ENCODE data around the gene PLXNA2. TPM values are rescaled to one million over a fixed set of nuclear protein-coding genes. Genes with fewer than 3 reads are reported as not detected.

Gene PLXNA2
- total and polyA plus RNA-seq, 2 of the 13 experiments (the other 11 are each of a cell fraction or from before 2014, with no cell fraction given): 1.1 to 2.1 TPM

- TF ChIP-seq, protein P1, sequence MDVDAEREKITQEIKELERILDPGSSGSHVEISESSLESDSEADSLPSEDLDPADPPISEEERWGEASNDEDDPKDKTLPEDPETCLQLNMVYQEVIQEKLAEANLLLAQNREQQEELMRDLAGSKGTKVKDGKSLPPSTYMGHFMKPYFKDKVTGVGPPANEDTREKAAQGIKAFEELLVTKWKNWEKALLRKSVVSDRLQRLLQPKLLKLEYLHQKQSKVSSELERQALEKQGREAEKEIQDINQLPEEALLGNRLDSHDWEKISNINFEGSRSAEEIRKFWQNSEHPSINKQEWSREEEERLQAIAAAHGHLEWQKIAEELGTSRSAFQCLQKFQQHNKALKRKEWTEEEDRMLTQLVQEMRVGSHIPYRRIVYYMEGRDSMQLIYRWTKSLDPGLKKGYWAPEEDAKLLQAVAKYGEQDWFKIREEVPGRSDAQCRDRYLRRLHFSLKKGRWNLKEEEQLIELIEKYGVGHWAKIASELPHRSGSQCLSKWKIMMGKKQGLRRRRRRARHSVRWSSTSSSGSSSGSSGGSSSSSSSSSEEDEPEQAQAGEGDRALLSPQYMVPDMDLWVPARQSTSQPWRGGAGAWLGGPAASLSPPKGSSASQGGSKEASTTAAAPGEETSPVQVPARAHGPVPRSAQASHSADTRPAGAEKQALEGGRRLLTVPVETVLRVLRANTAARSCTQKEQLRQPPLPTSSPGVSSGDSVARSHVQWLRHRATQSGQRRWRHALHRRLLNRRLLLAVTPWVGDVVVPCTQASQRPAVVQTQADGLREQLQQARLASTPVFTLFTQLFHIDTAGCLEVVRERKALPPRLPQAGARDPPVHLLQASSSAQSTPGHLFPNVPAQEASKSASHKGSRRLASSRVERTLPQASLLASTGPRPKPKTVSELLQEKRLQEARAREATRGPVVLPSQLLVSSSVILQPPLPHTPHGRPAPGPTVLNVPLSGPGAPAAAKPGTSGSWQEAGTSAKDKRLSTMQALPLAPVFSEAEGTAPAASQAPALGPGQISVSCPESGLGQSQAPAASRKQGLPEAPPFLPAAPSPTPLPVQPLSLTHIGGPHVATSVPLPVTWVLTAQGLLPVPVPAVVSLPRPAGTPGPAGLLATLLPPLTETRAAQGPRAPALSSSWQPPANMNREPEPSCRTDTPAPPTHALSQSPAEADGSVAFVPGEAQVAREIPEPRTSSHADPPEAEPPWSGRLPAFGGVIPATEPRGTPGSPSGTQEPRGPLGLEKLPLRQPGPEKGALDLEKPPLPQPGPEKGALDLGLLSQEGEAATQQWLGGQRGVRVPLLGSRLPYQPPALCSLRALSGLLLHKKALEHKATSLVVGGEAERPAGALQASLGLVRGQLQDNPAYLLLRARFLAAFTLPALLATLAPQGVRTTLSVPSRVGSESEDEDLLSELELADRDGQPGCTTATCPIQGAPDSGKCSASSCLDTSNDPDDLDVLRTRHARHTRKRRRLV (CRISPR knock-in tag; IDR thresholded peaks at IDR 0.05): no peak
- TF ChIP-seq, protein P2, sequence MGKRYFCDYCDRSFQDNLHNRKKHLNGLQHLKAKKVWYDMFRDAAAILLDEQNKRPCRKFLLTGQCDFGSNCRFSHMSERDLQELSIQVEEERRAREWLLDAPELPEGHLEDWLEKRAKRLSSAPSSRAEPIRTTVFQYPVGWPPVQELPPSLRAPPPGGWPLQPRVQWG (CRISPR knock-in tag; IDR thresholded peaks at IDR 0.05; ENCODE audit: borderline replicate concordance, low read depth): no peak
- TF ChIP-seq CEBPG (CRISPR knock-in tag; IDR thresholded peaks at IDR 0.05) (peak; percentile 17; the same call in 1 of the 2 replicates), MEF2D (CRISPR knock-in tag; IDR thresholded peaks at IDR 0.05) (no peak), ARID3A (IDR thresholded peaks at IDR 0.05; ENCODE audit: low read depth, low read length) (no peak), RFX3 (CRISPR knock-in tag; IDR thresholded peaks at IDR 0.05) (no peak), SUZ12 (IDR thresholded peaks at IDR 0.05; ENCODE audit: low read depth, low read length) (no peak), HNF4A (CRISPR knock-in tag; IDR thresholded peaks at IDR 0.05) (peak; percentile 34), HCFC1 (IDR thresholded peaks at IDR 0.05; ENCODE audit: low read depth, low read length) (no peak), CEBPB (IDR thresholded peaks at IDR 0.05; ENCODE audit: borderline replicate concordance, low read depth, low read length) (peak; percentile 63; the same call in 1 of the 2 replicates)
- TF ChIP-seq, protein P3, sequence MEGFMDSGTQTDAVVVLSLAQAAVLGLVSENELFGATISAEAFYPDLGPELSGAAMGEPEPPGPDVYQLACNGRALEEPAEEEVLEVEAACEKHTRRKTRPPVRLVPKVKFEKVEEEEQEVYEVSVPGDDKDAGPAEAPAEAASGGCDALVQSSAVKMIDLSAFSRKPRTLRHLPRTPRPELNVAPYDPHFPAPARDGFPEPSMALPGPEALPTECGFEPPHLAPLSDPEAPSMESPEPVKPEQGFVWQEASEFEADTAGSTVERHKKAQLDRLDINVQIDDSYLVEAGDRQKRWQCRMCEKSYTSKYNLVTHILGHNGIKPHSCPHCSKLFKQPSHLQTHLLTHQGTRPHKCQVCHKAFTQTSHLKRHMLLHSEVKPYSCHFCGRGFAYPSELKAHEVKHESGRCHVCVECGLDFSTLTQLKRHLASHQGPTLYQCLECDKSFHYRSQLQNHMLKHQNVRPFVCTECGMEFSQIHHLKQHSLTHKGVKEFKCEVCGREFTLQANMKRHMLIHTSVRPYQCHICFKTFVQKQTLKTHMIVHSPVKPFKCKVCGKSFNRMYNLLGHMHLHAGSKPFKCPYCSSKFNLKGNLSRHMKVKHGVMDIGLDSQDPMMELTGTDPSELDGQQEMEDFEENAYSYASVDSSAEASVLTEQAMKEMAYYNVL (CRISPR knock-in tag; IDR thresholded peaks at IDR 0.05; ENCODE audit: borderline replicate concordance): no peak
Measured at GRCh38 chr1:208291923-208292711, 47.9 kb upstream of the PLXNA2 start (continued).

Measured in HepG2 (cell line).